ENCODE data around the gene SERPINA5. TPM values are rescaled to one million over a fixed set of nuclear protein-coding genes. Genes with fewer than 3 reads are reported as not detected.

Gene SERPINA5
- total and polyA plus RNA-seq, 2 of the 13 experiments (the other 11 are each of a cell fraction or from before 2014, with no cell fraction given): 449 to 498 TPM

DNA sequence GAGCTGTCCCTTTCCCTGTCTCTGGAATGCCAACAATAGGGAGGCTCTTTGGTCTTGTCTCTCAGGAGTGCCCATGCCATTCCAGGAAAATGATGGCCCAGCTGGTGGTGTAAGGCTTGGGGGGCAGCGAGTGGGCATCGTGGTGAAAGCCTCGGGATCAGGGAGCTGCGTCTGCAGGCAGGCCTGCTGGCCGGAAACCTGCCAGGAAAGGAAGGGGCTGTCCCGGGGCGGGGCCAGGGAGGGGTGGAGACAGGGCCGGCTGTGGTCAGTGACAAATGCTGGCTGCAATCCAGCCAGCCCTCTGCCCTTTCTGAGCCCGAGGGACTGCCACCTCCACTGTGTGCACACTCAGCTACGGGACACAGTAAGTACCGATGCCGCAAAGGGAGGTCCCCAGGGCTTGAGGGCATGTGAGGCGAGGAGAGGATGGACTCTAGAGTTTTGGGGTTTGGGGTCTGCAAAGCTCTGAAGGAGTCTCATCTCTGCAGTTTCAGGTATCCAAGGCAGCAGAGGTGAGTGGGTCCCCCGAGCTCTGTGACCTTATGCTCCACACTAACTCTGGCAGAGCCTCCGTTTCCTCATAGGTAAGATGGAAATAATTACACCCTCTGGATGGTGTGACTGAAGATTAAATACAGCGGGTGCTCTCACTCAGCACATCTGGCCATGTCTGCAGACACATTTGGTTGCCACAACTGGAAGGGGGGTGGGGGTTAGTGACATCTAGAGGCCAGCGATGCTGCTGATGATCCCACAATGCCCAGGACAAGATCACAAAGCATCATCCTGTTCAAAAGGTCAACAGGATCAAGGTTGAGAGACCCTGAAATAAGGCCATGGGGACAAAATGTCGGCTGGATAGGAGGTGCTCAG is at the start of gene SERPINA5 (continued):
- TF ChIP-seq SMAD1 (CRISPR knock-in tag; IDR thresholded peaks at IDR 0.05; ENCODE audit: borderline replicate concordance, low read depth) (no peak), ZNF629 (CRISPR knock-in tag; conservative IDR thresholded peaks at IDR 0.05) (no peak), KLF15 (CRISPR knock-in tag; IDR thresholded peaks at IDR 0.05; ENCODE audit: borderline replicate concordance) (no peak), POLR2AphosphoS5 (IDR thresholded peaks at IDR 0.05; ENCODE audit: low read depth, low read length) (peak; percentile 95), ZFP37 (CRISPR knock-in tag; IDR thresholded peaks at IDR 0.05; ENCODE audit: borderline replicate concordance) (no peak), ZNF766 (CRISPR knock-in tag; IDR thresholded peaks at IDR 0.05; ENCODE audit: borderline replicate concordance) (no peak), EP300 (IDR thresholded peaks at IDR 0.05; ENCODE audit: low read depth in 2 of 2, low read length in 2 of 2) (peak in 1 of 2 experiments; percentile 46; a peak in 2 of 4 replicates), EP300 (CRISPR knock-in tag; IDR thresholded peaks at IDR 0.05; ENCODE audit: borderline replicate concordance) (no peak), U2AF2 (IDR thresholded peaks at IDR 0.05; ENCODE audit: low read depth, low read length) (no peak), TEAD2 (CRISPR knock-in tag; IDR thresholded peaks at IDR 0.05) (no peak), ZNF12 (CRISPR knock-in tag; IDR thresholded peaks at IDR 0.05) (no peak), FIP1L1 (IDR thresholded peaks at IDR 0.05; ENCODE audit: borderline replicate concordance, insufficient read depth, low read depth, low read length) (no peak), ZNF3 (CRISPR knock-in tag; IDR thresholded peaks at IDR 0.05) (no peak), ZNF235 (CRISPR knock-in tag; IDR thresholded peaks at IDR 0.05; ENCODE audit: borderline replicate concordance) (no peak; the same call in 1 of the 2 replicates), RCOR2 (CRISPR knock-in tag; IDR thresholded peaks at IDR 0.05) (no peak), ZBTB42 (CRISPR knock-in tag; IDR thresholded peaks at IDR 0.05) (peak; percentile 57; the same call in 1 of the 2 replicates), ATM (IDR thresholded peaks at IDR 0.05; ENCODE audit: borderline replicate concordance) (no peak), ZNF891 (CRISPR knock-in tag; IDR thresholded peaks at IDR 0.05) (no peak), ZNF839 (CRISPR knock-in tag; IDR thresholded peaks at IDR 0.05; ENCODE audit: borderline replicate concordance) (no peak), AHR (CRISPR knock-in tag; IDR thresholded peaks at IDR 0.05) (peak; percentile 74; the same call in 1 of the 2 replicates), DMAP1 (CRISPR knock-in tag; IDR thresholded peaks at IDR 0.05) (peak; percentile 51; the same call in 1 of the 2 replicates), NFKBIZ (CRISPR knock-in tag; IDR thresholded peaks at IDR 0.05) (no peak)
- TF ChIP-seq, protein P1, sequence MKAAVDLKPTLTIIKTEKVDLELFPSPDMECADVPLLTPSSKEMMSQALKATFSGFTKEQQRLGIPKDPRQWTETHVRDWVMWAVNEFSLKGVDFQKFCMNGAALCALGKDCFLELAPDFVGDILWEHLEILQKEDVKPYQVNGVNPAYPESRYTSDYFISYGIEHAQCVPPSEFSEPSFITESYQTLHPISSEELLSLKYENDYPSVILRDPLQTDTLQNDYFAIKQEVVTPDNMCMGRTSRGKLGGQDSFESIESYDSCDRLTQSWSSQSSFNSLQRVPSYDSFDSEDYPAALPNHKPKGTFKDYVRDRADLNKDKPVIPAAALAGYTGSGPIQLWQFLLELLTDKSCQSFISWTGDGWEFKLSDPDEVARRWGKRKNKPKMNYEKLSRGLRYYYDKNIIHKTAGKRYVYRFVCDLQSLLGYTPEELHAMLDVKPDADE (CRISPR knock-in tag; IDR thresholded peaks at IDR 0.05): no peak
- TF ChIP-seq, protein P2, sequence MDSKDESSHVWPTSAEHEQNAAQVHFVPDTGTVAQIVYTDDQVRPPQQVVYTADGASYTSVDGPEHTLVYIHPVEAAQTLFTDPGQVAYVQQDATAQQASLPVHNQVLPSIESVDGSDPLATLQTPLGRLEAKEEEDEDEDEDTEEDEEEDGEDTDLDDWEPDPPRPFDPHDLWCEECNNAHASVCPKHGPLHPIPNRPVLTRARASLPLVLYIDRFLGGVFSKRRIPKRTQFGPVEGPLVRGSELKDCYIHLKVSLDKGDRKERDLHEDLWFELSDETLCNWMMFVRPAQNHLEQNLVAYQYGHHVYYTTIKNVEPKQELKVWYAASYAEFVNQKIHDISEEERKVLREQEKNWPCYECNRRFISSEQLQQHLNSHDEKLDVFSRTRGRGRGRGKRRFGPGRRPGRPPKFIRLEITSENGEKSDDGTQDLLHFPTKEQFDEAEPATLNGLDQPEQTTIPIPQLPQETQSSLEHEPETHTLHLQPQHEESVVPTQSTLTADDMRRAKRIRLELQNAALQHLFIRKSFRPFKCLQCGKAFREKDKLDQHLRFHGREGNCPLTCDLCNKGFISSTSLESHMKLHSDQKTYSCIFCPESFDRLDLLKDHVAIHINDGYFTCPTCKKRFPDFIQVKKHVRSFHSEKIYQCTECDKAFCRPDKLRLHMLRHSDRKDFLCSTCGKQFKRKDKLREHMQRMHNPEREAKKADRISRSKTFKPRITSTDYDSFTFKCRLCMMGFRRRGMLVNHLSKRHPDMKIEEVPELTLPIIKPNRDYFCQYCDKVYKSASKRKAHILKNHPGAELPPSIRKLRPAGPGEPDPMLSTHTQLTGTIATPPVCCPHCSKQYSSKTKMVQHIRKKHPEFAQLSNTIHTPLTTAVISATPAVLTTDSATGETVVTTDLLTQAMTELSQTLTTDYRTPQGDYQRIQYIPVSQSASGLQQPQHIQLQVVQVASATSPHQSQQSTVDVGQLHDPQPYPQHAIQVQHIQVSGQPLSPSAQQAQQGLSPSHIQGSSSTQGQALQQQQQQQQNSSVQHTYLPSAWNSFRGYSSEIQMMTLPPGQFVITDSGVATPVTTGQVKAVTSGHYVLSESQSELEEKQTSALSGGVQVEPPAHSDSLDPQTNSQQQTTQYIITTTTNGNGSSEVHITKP (CRISPR knock-in tag; IDR thresholded peaks at IDR 0.05; ENCODE audit: low read depth): no peak
- TF ChIP-seq, protein P3, sequence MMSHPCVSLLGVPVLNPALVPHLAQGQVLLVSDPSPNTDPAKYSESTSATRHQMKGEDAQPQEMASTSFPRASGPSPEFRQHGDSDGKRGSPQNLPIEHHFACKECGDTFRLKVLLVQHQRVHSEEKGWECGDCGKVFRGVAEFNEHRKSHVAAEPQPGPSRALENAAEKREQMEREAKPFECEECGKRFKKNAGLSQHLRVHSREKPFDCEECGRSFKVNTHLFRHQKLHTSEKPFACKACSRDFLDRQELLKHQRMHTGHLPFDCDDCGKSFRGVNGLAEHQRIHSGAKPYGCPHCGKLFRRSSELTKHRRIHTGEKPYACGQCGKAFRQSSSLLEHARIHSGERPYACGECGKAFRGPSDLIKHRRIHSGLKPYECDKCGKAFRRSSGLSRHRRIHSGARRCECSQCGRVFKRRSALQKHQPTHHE (CRISPR knock-in tag; IDR thresholded peaks at IDR 0.05; ENCODE audit: borderline replicate concordance): no peak
